Measurements from ENCODE around the gene TNNT1.
"Not testable (repeated sequence)": the region's sequence is repeated elsewhere in the genome, so short reads cannot be mapped to it uniquely, and the experiment has no call there.

TNNT1 gene, protein sequence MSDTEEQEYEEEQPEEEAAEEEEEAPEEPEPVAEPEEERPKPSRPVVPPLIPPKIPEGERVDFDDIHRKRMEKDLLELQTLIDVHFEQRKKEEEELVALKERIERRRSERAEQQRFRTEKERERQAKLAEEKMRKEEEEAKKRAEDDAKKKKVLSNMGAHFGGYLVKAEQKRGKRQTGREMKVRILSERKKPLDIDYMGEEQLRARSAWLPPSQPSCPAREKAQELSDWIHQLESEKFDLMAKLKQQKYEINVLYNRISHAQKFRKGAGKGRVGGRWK

DNA sequence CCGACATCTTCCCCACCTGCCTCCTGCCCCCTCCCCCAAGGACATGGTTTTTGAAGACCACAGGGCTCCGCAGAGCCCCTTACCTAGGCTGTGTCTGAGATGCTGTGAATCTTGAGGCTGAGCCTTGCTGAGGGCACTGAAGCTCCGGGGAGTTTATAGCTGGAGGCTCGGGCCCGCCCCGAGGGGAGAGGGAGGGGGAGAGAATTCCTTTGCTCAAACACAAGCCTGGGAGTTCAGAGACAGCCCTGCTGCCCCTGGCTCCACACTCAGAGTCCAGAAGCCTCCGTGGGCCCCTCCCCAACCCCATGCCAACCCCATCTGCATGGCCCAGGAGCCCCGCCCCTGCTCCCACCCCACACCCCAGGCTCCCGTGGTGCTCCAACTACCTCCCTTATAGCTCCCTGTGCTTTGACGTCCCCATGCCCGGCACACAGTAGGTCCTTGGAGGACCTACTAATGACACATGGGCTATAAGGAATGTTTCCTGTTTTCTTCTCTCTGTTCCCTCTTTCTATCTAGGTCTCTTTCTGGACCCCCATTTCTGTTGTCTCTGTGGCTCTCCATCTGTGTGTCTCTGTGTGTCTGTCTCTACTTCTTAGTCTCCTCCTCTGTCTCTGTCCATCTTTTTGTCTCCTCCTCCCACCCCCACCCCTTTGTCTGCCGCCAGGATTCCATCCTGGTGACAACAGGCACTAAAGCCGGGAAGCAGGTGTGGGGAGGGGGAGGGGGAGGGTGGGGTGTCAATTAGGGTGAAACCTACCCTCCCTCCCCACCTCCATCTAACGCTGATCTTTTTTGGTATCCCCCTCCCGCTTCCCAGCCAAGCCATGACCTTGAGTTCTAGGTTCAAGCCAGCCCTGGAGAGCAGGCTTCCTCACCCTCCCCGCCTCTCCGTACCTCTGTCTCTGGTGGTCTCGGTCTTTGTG, at the start of gene TNNT1:
TNNT1 (minus strand) TSS at position 129 of the 926 bp plus-strand sequence. CDS start 2,049 bp downstream, outside the sequence.
- DNase-seq (ENCODE audit: low read depth): no peak

DNA sequence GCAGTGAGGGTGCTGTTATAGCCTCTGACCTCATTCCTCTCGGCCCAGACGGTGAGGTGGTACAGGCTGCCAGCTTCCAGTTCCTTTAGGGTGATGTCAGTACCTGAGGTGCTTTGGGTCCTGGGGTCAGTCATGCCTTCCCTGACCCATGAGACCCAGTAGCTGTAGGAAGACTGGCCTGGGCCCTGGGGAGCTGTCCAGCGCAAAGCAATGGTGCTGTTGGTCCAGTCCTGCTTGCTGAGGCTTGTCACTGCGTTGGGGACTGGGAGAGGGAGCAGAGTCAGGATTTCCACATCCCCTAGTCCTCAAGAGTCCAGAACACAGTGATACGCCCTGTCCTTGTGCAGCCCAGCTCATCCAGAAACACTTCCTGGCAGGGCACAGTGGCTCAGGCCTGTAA, 49.6 kb upstream of the TNNT1 start:
- no peak for DNase-seq (ENCODE audit: low read depth)

- DNase-seq (ENCODE audit: low read depth): no peak
Observed at GRCh38 chr19:55197528-55197927, 48.5 kb upstream of the TNNT1 start.

GRCh38 chr19:55196803-55197202, 47.8 kb upstream of the TNNT1 start:
- no peak for DNase-seq (ENCODE audit: low read depth)

- DNase-seq (ENCODE audit: low read depth): no peak
Observed at GRCh38 chr19:55193481-55193880, 44.5 kb upstream of the TNNT1 start.

DNA sequence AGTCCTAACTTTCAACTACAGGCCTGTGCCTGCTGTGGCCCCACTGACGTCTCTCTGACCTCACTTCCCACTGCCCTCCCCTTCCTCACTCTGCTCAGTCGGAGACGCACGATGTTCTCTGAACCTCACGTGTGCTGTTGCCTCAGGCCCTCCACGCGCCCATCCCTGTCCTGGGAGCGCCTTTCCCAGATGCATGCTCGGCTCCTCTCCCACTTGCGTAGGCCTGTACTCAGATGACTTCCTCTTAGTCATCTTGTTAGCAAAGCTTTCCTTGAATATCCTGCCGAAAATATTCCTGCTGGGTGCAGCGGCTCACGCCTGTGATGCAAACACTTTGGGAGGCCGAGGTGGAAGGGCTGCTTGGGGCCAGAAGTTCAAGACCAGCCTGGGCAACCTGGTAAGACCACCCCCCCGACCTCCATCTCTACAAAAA, 40.4 kb upstream of the TNNT1 start:
- DNase-seq (ENCODE audit: low read depth): no peak

GRCh38 chr19:55188625-55189024, 39.6 kb upstream of the TNNT1 start:
- no peak for DNase-seq (ENCODE audit: low read depth)

DNA sequence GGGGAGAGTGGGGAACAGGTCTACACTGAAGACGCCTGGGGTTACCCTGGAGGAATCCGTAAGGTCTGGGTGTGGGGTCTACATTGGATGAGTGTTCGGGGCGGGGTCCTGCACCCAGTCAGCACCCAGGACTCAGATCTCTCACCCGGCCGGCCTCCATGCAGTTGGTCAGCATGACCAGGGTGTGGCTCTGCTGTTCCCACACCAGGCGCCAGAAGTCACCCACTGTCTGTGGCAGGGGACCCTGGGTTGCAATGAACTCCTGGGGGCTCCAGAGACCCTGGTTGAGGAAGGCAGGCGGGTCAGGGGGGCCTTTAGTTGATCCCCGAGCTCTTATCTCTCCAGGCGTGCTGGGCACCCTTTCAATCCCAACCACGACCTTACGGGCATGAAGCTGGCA, 37.1 kb upstream of the TNNT1 start:
- DNase-seq (ENCODE audit: low read depth): no peak

DNA sequence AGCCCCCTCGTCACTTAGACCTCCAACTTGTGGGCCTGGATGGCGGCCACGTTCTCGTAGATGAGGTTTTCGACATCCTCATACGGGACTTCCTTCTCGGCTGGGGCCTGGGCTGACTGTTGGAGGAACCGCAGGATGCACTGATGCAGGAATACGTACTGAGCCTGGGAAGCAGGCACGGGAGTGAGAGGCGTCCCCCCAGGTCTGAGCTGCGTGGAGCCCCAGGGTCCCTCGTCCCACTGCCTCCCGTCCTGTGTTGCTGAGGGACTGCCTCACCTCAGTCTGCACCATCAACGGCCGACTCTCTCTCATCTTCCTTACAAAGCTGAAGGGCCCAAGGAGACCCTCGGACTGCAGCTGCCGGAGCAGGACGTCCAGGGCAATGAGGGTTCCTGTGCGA, 32.7 kb upstream of the TNNT1 start:
- no peak for DNase-seq (ENCODE audit: low read depth)

DNA sequence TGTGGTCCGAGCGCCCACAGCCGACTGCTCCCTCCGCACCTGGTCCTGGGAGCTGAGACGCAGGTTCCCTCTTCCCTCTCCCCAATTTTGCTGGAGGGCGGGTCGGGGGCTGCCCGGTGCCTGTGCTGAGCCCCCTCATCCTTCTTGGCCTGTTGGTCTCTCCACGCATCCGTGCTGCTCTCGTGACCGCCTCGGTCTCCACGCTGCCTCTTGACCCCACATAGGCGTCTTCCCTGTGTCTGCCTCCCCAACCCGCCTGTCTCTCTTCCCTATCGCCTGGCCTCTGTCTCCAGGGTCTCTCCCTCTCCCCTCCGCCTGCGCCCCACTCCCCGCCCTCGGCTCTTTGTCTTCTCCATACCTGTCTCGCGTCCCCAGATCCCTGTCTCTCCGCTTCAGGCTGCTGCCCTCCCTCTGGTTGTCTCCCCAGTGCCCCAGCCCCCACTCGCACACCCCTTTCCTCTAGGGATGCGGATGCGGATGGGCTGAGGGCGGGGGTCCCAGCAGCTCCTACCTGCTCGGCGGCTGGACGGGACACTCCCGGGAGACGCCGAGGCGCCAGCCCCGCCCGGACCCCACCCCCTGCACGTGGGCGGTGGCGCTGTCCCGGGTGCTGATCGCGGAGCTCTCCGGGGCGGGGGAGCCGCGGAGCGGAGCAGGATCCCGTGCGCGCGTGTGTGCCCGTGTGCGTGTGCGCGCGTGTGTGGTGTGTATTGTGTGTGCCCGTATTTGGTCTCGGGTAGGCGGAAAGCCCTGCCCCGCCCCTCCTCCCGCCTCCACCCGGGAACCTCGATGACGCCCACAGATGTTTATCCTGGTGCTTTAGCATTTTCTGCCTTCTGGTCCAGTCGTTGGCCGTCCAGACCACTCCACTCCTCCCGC, 30.8 kb upstream of the TNNT1 start, which contains the start of gene SYT5:
SYT5 (minus strand) TSS at position 684 of the 879 bp plus-strand sequence. CDS start 1,248 bp downstream, outside the sequence.
- DNase-seq (ENCODE audit: low read depth): peak; percentile 34

DNA sequence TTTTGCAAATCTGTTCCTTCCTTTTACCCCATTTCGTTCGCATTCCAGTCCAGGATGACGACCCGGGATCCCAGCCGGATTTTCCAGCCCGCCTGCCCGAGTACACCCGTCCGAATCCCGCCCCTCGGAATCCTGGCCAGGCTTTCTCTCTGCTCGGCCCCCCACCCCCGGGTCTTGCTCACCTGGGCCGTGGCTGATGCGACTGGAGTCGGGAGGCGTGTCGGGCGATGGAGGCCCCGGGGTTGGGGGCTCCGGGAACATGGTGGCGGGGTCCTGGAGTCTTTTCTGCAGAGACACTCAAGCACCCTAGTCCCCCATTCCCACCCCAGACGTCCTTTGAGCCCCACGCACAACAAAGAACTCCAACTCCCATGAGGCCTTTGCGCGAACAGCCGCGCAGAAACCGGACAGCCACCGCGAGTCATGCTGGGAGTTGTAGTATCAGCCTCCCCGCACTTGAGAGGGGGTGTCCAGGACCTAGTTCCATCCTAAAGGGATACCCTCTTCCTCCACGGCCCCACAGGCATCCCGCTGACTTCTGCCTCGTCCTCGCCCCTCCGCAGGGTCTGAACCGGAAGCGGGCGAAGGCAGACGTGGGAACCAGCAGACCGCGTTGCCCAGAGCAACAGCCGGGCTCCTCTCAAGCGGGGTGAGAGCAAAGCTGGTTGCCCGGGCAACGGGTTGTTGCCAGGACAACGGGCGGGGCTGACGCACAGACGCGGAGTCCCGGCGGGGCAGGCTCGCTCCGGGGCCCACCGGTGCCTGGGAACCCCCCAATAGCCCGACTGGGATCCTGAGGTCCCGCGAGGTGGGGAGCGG, 30.0 kb upstream of the TNNT1 start:
- DNase-seq (ENCODE audit: low read depth): peak; percentile 84

DNA sequence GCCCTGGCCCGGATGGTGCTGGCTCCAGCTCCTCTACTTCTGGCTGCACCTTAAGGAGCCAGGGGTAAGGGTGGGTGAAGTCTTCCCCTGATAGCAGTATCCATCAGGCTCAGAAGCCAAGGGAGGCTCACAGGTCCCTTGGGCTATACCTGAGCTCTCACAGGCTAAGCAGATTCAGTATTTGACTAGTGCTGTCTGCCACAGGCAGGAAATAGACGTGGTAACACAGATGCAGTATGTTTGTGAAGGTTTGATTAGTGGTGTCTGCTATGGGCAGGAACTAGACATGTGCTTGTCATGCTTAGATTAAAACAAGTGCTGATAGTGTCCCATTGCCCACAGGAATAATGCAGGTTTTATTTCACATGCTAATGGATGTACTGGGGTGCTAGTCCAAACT, 27.1 kb upstream of the TNNT1 start:
- DNase-seq (ENCODE audit: low read depth): no peak

GRCh38 chr19:55175117-55175867, 26.3 kb upstream of the TNNT1 start:
- no peak for DNase-seq (ENCODE audit: low read depth)

GRCh38 chr19:55174425-55175116, 25.6 kb upstream of the TNNT1 start:
- DNase-seq (ENCODE audit: low read depth): no peak

GRCh38 chr19:55173714-55174409, 24.9 kb upstream of the TNNT1 start:
- DNase-seq (ENCODE audit: low read depth): no peak

- no peak for DNase-seq (ENCODE audit: low read depth)
Observed at GRCh38 chr19:55173186-55173713, 24.2 kb upstream of the TNNT1 start.

DNA sequence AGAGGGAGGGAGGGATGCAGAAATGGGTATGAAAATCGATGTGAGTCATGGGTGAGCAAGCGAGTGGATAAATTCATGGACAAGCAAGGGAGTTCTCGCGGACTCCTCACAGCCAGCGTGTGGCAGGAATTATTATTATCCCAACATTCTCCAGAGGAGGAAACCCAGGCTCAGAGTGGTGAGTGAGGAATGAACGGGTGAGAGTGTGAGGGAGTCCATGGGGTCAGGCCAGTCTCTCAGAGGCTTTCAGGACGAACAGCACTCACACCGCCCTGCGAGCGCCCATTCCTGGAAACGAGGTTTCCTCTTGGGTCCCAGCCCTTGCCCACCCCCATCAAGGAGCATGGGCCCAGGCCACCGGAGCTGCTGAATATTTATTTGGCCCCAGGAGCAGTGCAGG, 23.7 kb upstream of the TNNT1 start:
- no peak for DNase-seq (ENCODE audit: low read depth)

DNA sequence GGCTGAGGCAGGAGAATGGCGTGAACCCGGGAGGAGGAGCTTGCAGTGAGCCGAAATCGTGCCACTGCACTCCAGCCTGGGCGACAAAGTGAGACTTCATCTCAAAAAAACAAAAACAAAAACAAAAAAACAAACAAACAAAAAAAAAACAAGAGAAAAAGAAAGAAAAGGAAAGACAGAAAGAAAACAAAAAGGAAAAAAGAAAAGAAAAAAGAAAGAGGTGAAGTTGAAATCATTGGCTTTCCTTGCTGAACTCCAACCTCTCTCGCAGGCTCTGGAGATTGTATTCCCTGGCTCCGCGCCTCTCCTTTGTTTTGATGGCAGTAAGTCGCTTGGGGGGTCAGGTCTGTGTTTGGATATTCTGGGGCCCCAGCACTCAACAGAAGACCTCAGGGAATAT, 23.3 kb upstream of the TNNT1 start:
- not testable (repeated sequence) for DNase-seq (ENCODE audit: low read depth)

- DNase-seq (ENCODE audit: low read depth): no peak
Observed at GRCh38 chr19:55171440-55171839, 22.4 kb upstream of the TNNT1 start.
